Suprapubic skin (tissue), 4 donors: ENCODE results near the gene ZDHHC21. TPM values are rescaled to one million over a fixed set of nuclear protein-coding genes. Genes with fewer than 3 reads are reported as not detected.
A peak's percentile ranks its signal among the peaks of the same experiment; 100 is the strongest.

Experiments
- DNase-seq, 2 donors: peaks; one replicate each; pipeline ENCODE4 v3.0.0-alpha.2; 2019; ENCODE audit warnings: low spot score in 2 of 2
- H3K27ac ChIP-seq: fragments of 200-600 bp; sonication (generic); one replicate; pipeline ENCODE4 v1.5.1; 2019
- H3K27me3 ChIP-seq: fragments of 200-600 bp; sonication (generic); one replicate; pipeline ENCODE4 v1.5.1; 2019
- H3K36me3 ChIP-seq: fragments of 200-600 bp; sonication (generic); one replicate; pipeline ENCODE4 v1.5.1; 2019
- H3K4me1 ChIP-seq: fragments of 200-600 bp; sonication (generic); one replicate; pipeline ENCODE4 v1.5.1; 2019
- H3K4me3 ChIP-seq: fragments of 200-600 bp; sonication (generic); one replicate; pipeline ENCODE4 v1.5.1; 2019; ENCODE audit warnings: mild to moderate bottlenecking
- H3K9me3 ChIP-seq: fragments of 200-600 bp; sonication (generic); one replicate; pipeline ENCODE4 v1.5.1; 2019
- CTCF ChIP-seq, 2 donors: fragments of 200-600 bp in 1 of 2; fragments of 450-650 bp in 1 of 2; sonication (generic) in 1 of 2; IDR thresholded peaks; one replicate each; pipeline ENCODE4 v1.5.1; 2016 to 2019; ENCODE audit warnings: antibody characterized with exemption in 2 of 2, mild to moderate bottlenecking in 1 of 2, moderate library complexity in 1 of 2
- EP300 ChIP-seq: sonication (generic); formaldehyde crosslinking; IDR thresholded peaks from one replicate; pipeline ENCODE4 v1.6.1; 2017; ENCODE audit warnings: antibody characterized with exemption
- POLR2A ChIP-seq, 2 donors: fragments of 450-650 bp; IDR thresholded peaks; one replicate each; pipeline ENCODE4 v1.6.1; 2017; ENCODE audit warnings: antibody characterized with exemption in 2 of 2, mild to moderate bottlenecking in 2 of 2, moderate library complexity in 2 of 2
- POLR2AphosphoS5 ChIP-seq, 3 donors: sonication (generic); formaldehyde crosslinking; IDR thresholded peaks; one replicate each; pipeline ENCODE4 v1.6.1; 2017; ENCODE audit warnings: antibody characterized with exemption in 3 of 3
- WGBS: methylation state at CpG from one replicate; pipeline ENCODE4 v1.1.5; 2018; 5-methylcytosine and 5-hydroxymethylcytosine counted together
- total RNA-seq, 4 donors: library from RNA; depleted of rRNA; stranded (reverse); fragments of >200 nt; gene quantifications; one replicate each; pipeline ENCODE4 v1.1.0, GENCODE V29; 2016

ZDHHC21 gene
- total RNA-seq, 4 donors from 2014 or later = 6.5 to 12.9 (median 9.5) TPM

DNA sequence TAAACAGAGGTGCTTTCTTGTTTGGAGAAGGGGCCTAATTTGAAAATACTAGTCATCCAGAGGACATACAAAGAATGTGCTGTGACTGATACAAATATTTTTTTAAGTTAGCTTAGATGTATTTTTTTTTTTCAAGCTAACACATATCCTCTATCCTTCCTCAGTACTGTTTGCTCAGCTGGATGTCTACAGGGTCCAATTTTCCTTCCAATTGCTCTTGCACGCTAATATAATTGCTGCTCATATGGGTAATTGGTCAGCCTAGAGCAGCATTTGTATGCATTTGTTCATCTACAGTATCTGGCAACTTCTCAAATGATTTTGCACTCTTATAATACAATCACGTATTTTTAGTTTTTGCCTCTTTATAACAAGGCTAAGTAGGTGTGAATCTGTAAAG is 84.7 kb downstream of the ZDHHC21 start:
- Histone ChIP-seq H3K4me1 (no peaks in the 10 kb centered on the region), H3K9me3 (no peaks in the 10 kb centered on the region), H3K4me3 (no peak overlapping the region), H3K27me3 (no peaks in the 10 kb centered on the region), H3K27ac (no peak overlapping the region), H3K36me3 (peaks cover 7% of the 10 kb centered on the region)
- no peak for TF ChIP-seq POLR2A (IDR thresholded peaks at IDR 0.05)
- 92% methylated on average over 2 of the region's 2 CpGs for WGBS
- DNase-seq = no peak

- H3K9me3 ChIP-seq = no peaks in the 10 kb centered on the region
- WGBS = 83% methylated on average over 1 of the region's 7 CpGs
- H3K36me3 ChIP-seq = peaks cover 4% of the 10 kb centered on the region
- no peak overlapping the region for H3K4me3 ChIP-seq
- no peaks in the 10 kb centered on the region for H3K4me1 ChIP-seq
- TF ChIP-seq POLR2AphosphoS5 (IDR thresholded peaks at IDR 0.05) = no peak
- TF ChIP-seq POLR2A (IDR thresholded peaks at IDR 0.05) = no peak
- TF ChIP-seq EP300 = no peak
- no peak for TF ChIP-seq CTCF (IDR thresholded peaks at IDR 0.05)
- no peaks in the 10 kb centered on the region for H3K27me3 ChIP-seq
- H3K27ac ChIP-seq = no peak overlapping the region
- peak in 1 of 2 donors; percentile 52 for DNase-seq
Observed at GRCh38 chr9:14597171-14597799, 95.9 kb downstream of the ZDHHC21 start.

GRCh38 chr9:14593406-14593805 is 99.8 kb downstream of the ZDHHC21 start:
- Histone ChIP-seq H3K27me3 (no peaks in the 10 kb centered on the region), H3K4me3 (no peak overlapping the region), H3K36me3 (peaks cover 4% of the 10 kb centered on the region), H3K27ac (no peak overlapping the region), H3K9me3 (no peaks in the 10 kb centered on the region), H3K4me1 (no peaks in the 10 kb centered on the region)
- DNase-seq = no peak
- TF ChIP-seq CTCF (IDR thresholded peaks at IDR 0.05) (no peak), POLR2A (IDR thresholded peaks at IDR 0.05) (no peak), EP300 (no peak), POLR2AphosphoS5 (IDR thresholded peaks at IDR 0.05) (no peak)
- 95% methylated on average over 3 of the region's 3 CpGs for WGBS

DNA sequence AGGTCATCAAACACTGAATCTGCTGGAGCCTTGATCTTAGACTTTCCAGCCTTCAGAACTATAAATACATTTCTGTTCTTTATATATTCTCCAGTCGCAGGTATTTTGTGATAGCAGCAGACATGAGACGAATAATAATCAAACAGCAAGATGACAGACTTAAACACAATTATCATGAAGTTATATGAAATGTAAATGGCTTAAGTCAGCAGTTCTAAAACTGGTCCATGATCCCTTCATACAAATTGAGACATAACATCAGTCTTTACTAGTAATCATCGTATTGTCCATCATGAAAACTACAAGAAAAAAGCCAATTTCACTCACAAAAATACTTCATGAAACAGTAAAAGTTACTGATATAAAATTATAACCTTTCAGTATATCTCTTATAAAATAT is 101.8 kb downstream of the ZDHHC21 start:
- Histone ChIP-seq H3K4me3 (no peak overlapping the region), H3K9me3 (no peaks in the 10 kb centered on the region), H3K4me1 (no peaks in the 10 kb centered on the region), H3K36me3 (peaks cover 4% of the 10 kb centered on the region), H3K27ac (no peak overlapping the region), H3K27me3 (no peaks in the 10 kb centered on the region)
- TF ChIP-seq EP300 (no peak), POLR2A (IDR thresholded peaks at IDR 0.05) (no peak), CTCF (IDR thresholded peaks at IDR 0.05) (no peak)
- 96% methylated on average over 3 of the region's 3 CpGs for WGBS
- DNase-seq = no peak

- no peak overlapping the region for H3K4me3 ChIP-seq
- H3K27ac ChIP-seq = no peak overlapping the region
- no peaks in the 10 kb centered on the region for H3K27me3 ChIP-seq
- TF ChIP-seq EP300 = no peak
- no peak for TF ChIP-seq POLR2AphosphoS5 (IDR thresholded peaks at IDR 0.05)
- TF ChIP-seq CTCF (IDR thresholded peaks at IDR 0.05) = no peak
- TF ChIP-seq POLR2A (IDR thresholded peaks at IDR 0.05) = no peak
- no peaks in the 10 kb centered on the region for H3K36me3 ChIP-seq
- DNase-seq = no peak
- peaks cover 7% of the 10 kb centered on the region for H3K9me3 ChIP-seq
- H3K4me1 ChIP-seq = no peaks in the 10 kb centered on the region
- 63% methylated on average over 8 of the region's 8 CpGs for WGBS
Observed at GRCh38 chr9:14585730-14586473, 107.3 kb downstream of the ZDHHC21 start.
